Neural progenitor cell (in vitro differentiated cells): Measurements from ENCODE around the gene OSTM1.

Source experiments
- CTCF ChIP-seq: fragments of 200-600 bp; sonication (generic); IDR thresholded peaks from 2 replicates; pipeline ENCODE4 v1.5.1; 2017; ENCODE audit warnings: antibody characterized with exemption, mild to moderate bottlenecking
- EZH2 ChIP-seq: fragments of 200-600 bp; sonication (generic); IDR thresholded peaks from 2 replicates; pipeline ENCODE4 v1.6.1; 2017; ENCODE audit warnings: antibody characterized with exemption, mild to moderate bottlenecking, moderate library complexity

DNA sequence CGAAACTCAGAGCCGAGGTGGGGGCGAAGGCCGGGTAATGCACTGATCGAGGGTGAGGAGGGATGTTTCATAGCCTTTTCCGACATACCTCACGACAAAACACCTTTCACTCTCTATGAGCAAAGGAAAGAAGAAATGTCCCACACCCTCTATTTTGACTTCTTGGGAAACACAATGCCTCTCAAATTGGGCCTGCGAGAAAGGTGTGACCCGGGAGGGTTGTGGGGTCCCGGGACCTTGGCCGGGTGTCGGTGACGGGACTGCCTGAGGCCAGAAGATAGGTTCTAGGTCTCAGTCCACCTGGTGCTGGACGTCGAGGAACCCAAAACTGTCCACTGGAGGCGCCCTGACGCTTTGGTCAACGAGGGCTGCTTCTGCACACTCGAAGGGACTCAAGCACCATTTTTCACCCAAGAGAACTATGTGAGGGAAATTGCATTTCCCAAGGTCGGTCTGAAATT is 41.1 kb upstream of the OSTM1 start:
- TF ChIP-seq CTCF (peak; percentile 66), EZH2 (no peak)
